GM18868 (cell line): ENCODE results near the gene ZNF441.
"Not testable (repeated sequence)": the region's sequence is repeated elsewhere in the genome, so short reads cannot be mapped to it uniquely, and the experiment has no call there.

Experiments used
- ATAC-seq: cut with Tn5 transposase; IDR thresholded peaks from one replicate; pipeline ENCODE4 v1.9.1; 2021; ENCODE audit warnings: mild to moderate bottlenecking, moderate library complexity; ENCODE audit not compliant: unreplicated experiment

Gene ZNF441

DNA sequence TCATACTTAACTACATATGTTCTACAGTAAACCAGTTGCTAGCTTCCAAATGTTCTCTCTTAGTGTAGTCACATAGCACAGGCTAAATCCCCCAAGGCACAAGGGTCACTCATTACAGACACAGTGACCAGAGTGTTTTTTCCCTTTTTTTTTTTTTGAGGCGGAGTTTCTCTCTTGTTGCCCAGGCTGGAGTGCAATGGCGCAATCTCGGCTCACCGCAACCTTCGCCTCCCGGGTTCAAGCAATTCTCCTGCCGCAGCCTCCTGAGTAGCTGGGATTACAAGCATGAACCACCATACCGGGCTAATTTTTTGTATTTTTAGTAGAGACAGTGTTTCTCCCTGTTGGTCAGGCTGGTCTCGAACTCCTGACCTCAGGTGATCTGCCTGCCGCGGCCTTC is 9.9 kb downstream of the ZNF441 start:
- ATAC-seq: not testable (repeated sequence)

DNA sequence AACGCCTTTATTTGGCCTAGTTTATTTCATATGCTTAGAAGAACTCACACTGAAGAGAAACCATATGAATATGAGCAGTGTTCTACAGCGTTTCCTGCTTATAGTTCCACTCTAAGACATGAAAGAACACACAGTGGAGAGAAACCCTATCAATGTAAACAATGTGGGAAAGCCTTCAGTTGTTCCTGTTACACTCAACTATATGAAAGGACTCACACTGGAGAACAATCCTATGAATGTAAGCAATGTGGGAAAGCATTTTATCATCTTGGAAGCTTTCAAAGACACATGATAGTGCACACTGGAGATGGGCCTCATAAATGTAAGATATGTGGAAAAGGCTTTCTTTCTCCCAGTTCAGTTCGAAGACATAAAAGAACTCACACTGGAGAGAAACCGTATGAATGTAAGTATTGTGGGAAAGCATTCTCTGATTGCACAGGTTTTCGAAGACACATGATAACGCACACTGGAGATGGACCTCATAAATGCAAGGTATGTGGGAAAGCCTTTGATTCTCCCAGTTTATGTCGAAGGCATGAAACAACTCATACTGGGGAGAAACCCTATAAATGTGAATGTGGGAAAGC is 13.7 kb downstream of the ZNF441 start:
- ATAC-seq: no peak

DNA sequence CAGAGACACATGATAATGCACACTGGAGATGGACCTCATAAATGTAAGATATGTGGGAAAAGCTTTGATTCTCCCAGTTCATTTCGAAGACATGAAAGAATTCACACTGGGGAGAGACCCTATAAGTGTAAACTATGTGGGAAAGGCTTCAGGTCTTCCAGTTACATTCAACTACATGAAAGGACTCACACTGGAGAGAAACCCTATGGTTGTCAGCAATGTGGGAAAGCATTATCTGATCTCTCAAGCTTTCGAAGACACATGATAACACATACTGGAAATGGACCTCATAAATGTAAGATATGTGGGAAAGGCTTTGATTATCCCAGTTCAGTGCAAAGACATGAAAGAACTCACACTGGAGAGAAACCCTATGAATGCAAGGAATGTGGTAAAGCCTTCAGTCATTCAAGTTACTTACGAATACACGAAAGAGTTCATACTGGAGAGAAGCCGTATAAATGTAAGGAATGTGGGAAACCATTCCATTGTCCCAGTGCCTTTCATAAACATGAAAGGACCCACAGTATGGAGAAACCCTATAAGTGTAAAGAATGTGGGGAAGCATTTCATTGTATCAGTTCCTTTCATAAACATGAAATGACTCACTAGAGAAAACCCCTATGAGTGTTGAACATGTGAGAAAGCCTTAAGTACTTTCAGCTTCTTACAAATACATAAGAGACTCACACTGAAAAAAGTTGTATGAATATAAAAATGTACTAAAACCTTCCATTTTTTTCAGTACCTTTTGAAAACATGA is 14.7 kb downstream of the ZNF441 start:
- ATAC-seq: no peak

DNA sequence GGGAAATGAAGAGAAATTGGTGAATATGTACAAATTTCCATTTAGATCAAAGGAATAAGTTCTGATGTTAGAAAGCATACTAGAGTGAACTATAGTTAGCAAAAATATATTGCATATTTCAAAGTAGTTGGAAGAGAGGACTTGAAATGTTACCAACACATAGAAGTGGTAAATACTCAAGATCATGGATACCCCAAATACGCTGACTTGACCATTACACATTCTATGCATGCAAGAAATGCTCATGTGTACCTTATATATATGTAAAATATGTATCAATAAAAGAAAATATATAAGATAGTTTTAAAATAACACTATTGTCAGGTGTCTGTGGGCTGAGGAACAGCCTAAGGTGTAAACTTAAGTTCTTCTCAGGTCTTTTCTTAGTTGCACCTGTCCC is 17.0 kb downstream of the ZNF441 start:
- no peak for ATAC-seq

DNA sequence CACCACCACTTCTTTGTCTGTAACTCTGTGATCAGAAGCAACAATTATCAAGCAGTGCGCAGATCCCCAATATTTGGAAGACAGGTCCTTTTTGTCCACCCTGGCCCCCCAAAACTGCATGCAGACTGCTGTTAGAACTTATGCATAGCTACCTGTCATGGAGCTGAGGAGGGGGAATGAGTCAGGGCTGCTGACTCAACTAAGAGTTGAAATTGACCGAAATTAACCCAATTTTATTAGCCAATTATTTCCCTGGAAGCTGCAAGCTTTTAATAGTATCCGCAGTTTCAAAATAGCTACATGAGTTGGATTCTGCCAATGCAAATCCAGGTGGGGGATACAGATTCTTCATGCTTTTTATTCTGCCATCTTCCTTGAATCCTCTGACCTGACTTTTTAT is 17.6 kb downstream of the ZNF441 start:
- ATAC-seq: no peak

DNA sequence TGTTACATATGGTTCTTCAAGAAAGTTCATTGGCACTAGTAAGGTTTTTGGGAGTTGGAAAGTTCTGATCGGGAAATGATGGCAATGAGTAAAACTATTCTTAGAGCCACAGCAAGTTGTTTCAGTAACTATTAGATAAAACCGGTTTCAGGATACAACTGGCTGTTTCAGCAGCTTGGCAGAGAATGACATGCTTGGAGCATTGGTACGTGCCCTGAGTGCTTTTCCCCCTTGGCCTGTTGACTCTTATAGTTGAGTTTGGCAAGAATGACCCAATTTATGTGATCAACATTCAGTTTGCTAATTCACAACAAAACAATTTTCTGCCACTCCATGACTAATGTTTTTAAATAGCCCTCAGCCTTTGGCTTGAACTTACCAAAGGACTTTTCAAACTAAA is 20.7 kb downstream of the ZNF441 start:
- ATAC-seq: no peak

DNA sequence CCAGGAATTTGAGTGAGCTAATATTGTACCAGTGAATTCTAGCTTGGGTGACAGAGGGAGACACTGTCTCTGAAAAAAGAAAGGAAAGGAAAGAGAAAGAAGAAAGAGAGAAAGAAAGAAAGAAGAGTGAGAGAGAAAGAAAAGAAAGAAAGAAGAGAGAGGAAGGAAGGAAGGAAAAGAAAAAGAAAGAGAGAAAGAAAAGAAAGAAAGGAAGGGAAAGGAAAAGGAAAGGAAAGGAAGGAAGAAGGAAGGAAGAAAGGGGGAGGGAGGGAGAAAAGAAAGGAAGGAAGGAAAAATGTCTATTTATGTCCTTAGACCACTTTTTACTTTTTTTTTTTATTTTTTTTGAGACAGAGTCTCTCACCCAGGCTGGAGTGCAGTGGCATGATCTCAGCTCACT is 26.1 kb downstream of the ZNF441 start:
- ATAC-seq: no peak

DNA sequence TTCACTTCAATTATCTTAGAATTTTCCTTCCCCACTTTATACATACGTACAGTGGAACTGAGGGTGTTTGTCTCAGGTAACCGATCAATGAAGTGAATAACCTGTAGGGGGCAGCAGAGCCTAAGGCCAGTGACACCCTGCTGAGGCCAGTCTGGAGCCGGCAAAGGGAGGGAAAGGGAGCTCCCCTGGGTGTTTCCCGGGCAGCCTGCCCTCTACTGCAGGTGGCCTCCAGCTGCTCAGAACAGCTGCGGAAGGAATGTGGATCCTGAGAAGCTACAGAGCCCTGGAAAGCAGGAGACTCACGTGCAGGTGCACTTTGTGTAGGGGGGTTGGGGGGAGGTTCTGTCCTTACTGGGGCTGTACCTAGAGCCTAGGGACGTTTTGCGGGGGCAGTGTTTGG is 30.7 kb downstream of the ZNF441 start:
- peak; percentile 73 for ATAC-seq

DNA sequence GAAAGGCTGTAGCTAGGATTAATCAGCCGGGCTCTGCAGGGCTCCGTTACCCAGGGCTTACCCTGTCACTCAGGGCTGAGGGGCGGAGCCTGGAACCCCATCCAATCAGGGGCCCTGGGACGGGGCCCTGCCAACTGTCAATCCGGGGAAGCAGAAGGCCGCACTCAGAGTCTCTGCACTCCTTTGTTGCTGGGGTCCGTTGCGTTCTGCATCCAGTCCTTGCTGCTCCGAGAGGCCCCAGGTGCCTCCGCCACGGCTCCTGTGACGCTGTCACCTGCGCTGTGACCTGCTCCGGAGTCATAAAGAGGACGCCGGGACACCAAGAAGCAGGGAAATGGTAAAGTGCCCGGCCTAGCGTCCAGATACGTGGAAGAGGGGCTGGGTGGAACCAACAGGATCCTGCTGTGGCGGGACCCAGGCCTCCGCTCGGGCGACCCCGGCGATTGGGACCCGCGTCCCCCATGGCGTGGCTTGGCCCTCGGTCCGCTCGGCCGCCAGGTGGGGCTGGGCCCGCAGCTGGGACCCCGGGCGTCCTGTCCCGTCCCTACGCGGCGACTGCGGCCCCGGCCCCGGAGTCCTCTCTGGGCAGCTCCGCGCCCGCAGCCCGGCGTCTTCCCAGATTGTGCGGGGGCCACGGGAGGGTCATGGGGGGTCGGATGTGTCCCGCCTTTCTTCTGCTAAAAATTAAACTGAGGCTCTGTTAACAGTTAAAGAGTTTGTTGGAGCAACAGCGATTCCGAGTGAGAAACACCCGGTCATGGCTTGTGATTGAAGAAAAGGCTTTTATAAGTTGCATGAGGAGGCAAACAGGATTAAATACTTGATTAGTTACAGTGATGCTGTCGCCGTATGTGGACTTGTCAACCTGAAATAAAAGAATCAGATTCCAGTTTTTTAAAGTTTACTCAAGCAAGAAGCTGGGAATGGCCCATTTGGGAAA is 31.9 kb downstream of the ZNF441 start, which contains the start of gene ZNF491:
ZNF491 (plus strand) TSS at position 133 of the 940 bp plus-strand sequence. CDS start 7,431 bp downstream, outside the sequence.
- peak; percentile 97 for ATAC-seq

DNA sequence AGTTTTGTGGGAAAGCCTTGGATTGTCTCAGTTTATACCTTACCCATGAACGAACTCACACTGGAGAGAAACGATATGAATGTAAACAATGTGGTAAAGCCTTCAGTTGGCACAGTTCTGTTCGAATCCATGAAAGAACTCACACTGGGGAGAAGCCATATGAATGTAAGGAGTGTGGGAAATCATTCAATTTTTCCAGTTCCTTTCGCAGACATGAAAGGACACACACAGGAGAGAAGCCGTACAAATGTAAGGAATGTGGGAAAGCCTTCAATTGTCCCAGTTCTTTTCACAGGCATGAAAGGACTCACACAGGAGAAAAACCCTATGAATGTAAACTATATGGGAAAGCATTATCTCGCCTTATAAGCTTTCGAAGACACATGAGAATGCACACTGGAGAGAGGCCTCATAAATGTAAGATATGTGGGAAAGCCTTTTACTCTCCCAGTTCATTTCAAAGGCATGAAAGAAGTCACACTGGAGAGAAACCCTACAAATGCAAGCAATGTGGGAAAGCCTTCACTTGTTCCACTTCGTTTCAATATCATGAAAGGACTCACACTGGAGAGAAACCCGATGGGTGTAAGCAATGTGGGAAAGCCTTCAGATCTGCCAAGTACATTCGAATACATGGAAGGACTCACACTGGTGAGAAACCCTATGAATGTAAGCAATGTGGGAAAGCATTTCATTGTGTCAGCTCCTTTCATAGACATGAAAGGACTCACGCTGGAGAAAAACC is 39.7 kb downstream of the ZNF441 start:
- ATAC-seq: no peak

DNA sequence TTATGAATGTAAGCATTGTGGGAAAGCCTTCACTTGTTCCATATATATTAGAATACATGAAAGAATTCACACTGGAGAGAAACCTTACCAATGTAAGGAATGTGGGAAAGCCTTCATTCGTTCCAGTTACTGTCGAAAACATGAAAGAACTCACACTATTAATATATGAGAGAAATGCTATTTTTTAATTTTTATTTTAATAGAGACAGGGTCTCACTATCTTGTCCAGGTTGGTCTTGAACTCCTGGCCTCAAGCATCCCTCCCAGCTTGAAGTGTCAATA is 40.2 kb downstream of the ZNF441 start:
- ATAC-seq: no peak

DNA sequence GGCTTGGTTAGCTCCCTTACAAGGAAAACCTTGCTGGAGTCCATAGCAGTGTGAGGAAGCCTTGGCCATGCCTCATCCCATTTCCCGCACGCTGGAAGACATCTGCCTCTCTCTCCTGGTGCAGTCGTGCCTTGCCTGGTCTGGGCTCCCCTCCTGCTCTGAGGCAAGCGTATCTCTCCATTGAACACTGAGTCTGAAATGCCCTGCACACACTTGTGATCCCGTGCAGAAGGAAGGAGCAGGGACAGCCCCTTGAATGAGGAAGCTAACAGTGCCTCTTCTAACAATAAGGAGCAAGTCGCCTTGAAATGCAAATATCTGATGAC is 46.9 kb downstream of the ZNF441 start:
- ATAC-seq: no peak

DNA sequence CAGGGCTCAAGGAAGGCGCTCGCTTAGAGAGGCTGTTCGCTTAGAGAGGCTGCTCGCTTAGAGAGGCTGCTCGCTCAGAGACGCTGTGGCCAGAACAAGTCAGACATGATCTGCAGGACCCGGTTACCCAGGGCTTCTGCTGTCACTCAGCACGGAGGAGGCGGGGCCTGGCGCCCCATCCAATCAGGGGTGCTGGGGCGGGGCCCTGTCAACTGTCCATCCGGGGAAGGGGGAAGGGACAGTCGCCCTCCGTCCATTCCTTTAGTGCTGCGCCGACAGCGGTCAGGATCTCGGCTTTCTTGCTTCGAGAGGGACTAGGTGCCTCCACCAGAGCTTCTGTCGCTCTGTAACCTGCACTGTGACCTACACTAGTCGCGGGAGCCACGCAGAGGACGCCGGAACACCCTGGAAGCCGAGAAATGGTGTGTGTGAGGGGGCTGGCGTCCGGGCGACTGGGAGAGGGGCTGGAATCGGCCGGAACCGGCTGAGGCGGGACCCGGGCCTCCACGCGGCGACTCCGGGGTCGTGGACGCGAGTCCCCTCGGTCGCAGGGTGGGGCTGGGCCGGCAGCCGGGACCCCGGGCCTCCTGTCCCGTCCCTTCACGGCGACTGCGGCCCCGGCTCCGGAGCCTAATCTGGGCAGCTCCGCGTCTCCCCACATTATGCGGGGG is 47.4 kb downstream of the ZNF441 start, which contains the start of gene ZNF440:
ZNF440 (plus strand) TSS at position 245 of the 671 bp plus-strand sequence; CDS start at position 420, 175 bp downstream.
- peak; percentile 99 for ATAC-seq

DNA sequence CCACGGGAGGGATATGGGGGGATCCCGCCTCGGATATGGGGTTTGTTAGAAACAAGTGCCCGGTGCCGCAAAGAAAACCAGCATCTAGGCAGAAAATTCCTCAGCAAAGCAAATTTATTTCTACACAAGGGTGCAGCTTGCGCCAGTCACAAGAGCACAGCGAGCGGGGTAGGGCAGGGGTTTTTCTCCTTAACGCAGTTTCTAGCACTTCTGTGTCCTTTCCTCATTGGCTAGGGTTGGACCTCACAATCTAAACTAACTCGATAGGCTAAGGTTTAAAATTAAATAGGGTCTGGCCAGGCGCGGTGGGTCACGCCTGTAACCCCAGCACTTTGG is 47.9 kb downstream of the ZNF441 start:
- no peak for ATAC-seq

DNA sequence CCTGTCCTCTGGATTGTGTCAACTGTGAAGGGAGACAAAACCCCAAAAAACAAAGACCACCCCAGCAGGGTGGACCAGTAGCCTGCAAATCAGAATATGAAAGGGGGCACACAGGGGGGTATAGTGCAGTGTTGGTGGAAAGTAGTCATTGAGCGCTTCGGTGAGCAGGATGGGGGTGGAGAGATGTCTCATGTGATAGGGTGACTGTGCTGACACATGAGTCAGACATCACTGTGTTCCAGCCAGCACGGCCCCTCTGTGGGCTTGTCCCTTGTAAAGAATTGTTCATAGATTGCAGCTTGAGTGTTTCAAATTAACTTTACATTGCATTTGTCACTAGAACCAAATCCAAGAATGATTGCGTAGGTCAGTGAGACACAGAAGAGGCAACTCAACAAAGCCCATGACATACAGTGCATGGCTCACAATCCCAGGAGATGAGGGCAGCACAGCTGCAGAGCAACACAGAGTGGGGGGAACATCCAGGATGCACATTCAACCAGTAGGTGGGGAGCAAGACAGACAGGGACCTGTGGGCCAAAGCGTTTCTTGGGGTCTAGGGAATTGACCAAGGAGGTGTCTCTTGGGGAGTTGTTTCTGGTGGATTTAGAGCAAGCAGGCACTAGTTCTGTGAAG is 54.8 kb downstream of the ZNF441 start:
- no peak for ATAC-seq

DNA sequence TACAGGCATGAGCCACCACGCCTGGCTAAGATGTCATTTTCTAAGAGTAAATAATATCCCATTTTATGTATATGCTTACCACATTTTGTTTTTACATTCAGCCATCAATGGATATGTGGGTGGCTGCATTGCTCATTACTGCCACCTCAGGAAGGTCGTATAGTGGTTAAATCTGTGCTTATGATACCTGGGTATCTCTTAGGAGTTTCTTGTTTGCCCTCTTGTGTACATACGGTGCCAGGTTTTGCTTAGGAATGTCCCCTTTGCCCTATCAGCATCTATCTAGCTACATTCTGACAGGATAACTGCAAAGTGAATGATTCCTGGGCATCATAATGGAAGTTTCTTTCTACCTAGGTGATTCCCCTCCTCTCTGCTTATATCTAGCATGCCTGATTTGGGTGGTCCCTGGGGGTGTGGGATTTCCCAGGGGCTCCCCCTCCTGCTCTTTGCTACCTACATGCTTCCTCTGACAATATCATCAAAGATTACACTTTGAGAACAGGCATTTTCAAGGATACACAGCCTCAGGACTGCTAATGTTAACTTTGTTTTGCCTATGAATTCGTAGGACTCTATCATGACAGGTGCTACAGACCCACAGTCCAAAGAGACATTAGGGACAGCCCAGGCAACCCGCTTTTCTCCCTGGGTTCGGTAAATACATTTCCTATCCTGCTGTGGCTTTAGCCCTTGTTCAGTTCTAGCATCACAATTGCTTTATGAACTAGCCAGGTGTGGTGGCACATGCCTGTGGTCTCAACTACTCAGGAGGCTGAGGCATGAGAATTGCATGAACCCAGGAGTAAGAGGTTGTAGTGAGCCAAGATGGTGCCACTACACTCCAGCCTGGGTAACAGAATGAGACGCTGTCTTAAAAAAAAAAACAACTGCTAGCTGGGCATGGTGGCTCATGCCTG is 62.4 kb downstream of the ZNF441 start:
- ATAC-seq: not testable (repeated sequence)

DNA sequence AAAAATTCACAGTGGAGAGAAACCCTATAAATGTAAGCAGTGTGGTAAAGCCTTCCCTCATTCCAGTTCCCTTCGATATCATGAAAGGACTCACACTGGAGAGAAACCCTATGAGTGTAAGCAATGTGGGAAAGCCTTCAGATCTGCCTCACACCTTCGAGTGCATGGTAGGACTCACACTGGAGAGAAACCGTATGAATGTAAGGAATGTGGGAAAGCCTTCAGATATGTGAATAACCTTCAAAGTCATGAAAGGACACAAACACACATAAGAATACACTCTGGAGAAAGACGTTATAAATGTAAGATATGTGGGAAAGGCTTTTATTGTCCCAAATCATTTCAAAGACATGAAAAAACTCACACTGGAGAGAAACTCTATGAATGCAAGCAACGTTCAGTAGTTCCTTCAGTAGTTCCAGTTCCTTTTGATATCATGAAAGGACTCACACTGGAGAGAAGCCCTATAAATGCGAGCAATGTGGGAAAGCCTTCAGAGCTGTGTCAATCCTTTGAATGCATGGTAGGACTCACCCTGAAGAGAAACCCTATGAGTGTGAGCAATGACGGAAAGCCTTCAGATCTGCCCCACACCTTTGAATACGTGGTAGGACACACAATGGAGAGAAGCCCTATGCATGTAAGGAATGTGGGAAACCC is 65.6 kb downstream of the ZNF441 start:
- ATAC-seq: no peak

DNA sequence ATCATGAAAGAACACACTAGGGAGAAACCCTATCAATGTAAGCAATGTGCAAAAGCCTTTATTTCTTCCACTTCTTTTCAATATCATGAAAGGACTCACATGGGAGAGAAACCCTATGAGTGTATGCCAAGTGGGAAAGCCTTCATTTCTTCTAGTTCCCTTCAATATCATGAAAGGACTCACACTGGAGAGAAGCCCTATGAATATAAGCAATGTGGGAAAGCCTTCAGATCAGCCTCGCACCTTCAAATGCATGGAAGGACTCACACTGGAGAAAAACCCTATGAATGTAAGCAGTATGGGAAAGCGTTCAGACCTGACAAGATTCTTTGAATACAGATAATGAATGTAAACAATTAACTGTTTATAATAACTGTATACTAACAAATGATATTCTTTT is 66.7 kb downstream of the ZNF441 start:
- no peak for ATAC-seq
